ENCODE data around the gene IFNG.

IFNG gene

DNA sequence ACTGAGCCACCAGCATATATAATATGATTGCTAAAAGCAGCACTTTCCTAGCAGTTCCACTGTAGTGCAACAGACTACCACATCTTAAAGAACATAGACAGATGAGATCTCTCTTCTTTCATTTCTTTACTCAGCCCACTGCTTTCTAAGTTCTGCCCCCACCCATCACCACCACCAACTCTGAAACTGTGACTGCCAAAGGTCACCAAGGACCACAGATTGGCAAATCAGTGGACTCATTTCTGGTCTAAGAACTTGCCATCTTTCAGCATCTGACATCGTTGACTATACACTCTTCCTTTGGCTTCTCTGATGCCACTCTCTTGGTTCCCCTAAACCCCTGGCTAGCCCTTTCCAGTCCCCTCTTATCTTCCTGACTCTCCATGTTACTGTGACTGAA, 38.4 kb downstream of the IFNG start:
- TF ChIP-seq, protein P1, sequence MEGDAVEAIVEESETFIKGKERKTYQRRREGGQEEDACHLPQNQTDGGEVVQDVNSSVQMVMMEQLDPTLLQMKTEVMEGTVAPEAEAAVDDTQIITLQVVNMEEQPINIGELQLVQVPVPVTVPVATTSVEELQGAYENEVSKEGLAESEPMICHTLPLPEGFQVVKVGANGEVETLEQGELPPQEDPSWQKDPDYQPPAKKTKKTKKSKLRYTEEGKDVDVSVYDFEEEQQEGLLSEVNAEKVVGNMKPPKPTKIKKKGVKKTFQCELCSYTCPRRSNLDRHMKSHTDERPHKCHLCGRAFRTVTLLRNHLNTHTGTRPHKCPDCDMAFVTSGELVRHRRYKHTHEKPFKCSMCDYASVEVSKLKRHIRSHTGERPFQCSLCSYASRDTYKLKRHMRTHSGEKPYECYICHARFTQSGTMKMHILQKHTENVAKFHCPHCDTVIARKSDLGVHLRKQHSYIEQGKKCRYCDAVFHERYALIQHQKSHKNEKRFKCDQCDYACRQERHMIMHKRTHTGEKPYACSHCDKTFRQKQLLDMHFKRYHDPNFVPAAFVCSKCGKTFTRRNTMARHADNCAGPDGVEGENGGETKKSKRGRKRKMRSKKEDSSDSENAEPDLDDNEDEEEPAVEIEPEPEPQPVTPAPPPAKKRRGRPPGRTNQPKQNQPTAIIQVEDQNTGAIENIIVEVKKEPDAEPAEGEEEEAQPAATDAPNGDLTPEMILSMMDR (IDR thresholded peaks at IDR 0.05; ENCODE audit: extremely low read depth, insufficient read depth, missing control alignments), result no peak
- DNase-seq (ENCODE audit: low spot score), result no peak
- in situ Hi-C loops (cut with MboI; ENCODE audit: low pct_unique_long_range_greater_than_20kb, low sequenced_read_pairs, unreplicated experiment), result no loop called here

DNA sequence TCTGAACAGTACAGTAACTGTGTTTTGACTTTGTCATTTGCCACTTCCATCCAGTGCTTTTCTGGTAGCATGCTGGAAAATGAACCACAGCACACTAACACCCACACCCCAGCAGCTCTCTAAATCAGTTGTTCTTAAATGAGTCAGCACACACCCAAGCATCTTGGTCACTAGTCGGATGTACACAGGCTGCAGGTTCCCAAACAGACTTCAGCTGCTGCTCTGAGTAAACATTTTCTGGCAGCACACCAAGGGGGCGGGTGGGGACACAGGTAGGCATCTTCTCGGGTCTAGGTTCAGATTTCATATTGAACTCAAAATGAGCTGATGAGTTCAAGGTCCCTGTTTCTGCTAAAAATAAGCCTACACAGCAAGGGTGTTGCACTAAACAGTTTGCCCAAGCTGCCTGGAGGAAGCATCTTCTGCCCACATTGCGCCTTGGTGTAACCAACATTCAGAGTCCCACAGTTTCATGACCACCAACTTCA, 39.8 kb downstream of the IFNG start:
- DNase-seq (ENCODE audit: low spot score), result peak; percentile 41
- in situ Hi-C loops (cut with MboI; ENCODE audit: low pct_unique_long_range_greater_than_20kb, low sequenced_read_pairs, unreplicated experiment), result no loop called here
- TF ChIP-seq, protein P1 (IDR thresholded peaks at IDR 0.05; ENCODE audit: extremely low read depth, insufficient read depth, missing control alignments), result no peak

DNA sequence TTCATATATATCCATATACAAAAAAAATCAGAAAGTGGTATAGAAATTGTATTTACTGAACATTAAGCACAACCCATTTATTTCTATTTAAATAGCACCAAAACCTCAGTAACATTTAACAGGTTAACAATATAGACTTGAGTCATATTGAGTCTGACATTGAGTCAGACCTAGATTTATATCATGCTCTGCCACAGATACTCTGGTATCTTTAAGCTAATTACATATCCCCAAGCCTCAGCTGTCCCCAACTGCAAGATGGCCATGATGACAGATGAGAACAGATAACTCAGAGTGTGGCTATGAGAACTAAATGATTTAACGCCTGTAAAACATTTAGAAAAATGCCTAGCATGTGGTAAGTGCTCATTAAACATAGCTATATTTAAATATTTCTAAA, 40.3 kb downstream of the IFNG start:
- TF ChIP-seq, protein P1 (IDR thresholded peaks at IDR 0.05; ENCODE audit: extremely low read depth, insufficient read depth, missing control alignments), result no peak

DNA sequence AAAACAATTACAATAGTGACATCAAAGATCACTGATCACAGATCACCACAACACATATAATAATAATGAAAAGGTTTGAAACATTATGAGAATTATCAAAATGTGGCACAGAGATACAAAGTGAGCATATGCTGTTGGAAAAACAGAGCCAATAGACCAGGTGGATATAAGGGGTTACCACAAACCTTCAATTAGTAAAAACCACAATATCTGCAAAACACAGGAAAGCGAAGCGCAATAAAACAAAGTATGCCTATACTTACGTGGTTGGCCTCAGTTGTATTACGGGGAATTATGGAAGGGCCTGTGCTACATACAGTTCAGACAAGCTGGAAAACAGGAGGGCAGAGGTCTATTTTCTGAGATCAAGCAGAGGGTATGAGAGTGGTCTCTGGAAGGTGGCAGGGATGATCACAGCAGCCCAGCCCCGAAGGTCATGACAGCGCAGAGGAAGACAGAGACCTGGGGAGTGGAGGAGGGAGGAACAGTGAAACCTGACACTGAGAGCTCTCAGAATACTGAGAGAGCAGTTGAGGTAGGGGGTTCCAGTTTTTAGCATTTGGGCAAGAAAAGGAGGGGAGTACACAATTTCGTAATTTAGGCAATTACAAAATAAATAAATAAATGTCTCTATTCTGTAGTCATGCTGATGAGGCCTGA, 41.3 kb downstream of the IFNG start:
- in situ Hi-C loops (cut with MboI; ENCODE audit: low pct_unique_long_range_greater_than_20kb, low sequenced_read_pairs, unreplicated experiment), result no loop called here
- TF ChIP-seq, protein P1 (IDR thresholded peaks at IDR 0.05; ENCODE audit: extremely low read depth, insufficient read depth, missing control alignments), result no peak
- no peak for DNase-seq (ENCODE audit: low spot score)

More for the DNA sequence above, 40.3 kb downstream of the IFNG start:
- in situ Hi-C loops (cut with MboI; ENCODE audit: low pct_unique_long_range_greater_than_20kb, low sequenced_read_pairs, unreplicated experiment), result no loop called here
- peak; percentile 39 for DNase-seq (ENCODE audit: low spot score)

DNA sequence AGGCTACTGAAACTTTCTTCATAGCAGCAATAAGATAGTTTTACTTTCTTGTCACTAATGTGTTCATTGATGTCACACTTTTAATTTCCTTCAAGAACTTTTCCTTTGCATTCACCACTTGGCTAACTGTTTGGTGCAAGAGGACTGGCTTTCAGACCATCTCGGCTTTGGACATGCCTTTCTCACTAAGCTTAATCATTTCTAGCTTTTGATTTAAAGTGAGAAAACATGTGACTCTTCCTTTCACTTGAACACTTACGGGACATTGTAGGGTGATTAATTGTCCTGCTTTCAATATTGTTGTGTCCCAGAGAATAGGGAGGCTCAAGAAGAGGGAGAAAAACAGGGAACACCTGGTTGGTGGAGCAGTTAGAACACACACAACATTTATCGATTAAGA, 41.9 kb downstream of the IFNG start:
- DNase-seq (ENCODE audit: low spot score), result no peak
- TF ChIP-seq, protein P1 (IDR thresholded peaks at IDR 0.05; ENCODE audit: extremely low read depth, insufficient read depth, missing control alignments), result no peak
- in situ Hi-C loops (cut with MboI; ENCODE audit: low pct_unique_long_range_greater_than_20kb, low sequenced_read_pairs, unreplicated experiment), result no loop called here

DNA sequence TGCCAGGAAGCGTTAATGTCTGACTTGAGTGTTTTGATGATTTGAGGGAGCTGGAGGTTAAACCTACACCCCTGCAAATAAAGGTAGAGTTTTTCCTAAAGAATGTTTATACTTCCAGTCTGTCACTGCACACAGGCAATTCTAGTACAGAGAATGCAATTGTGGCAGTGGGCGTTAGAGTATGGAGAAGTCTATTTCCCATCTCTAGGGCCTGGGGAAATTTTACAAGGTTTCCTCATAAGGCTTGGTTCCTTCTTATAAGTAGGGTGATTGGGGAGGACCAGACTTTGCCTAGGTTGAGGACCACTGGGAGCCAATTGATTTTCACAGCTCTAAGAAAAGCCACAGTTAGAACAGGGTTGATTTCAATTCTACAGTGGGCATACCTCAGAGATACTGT, 44.3 kb downstream of the IFNG start:
- in situ Hi-C loops (cut with MboI; ENCODE audit: low pct_unique_long_range_greater_than_20kb, low sequenced_read_pairs, unreplicated experiment), result no loop called here
- TF ChIP-seq, protein P1 (IDR thresholded peaks at IDR 0.05; ENCODE audit: extremely low read depth, insufficient read depth, missing control alignments), result no peak
- DNase-seq (ENCODE audit: low spot score), result no peak

Measured in GM13977 (cell line).